Pancreas (tissue), 10 donors: ENCODE results near the gene SNN. TPM values are rescaled to one million over a fixed set of nuclear protein-coding genes. Genes with fewer than 3 reads are reported as not detected.

Experiments
- ATAC-seq, 4 donors: fragments of 200-7000 bp; cut with Tn5 transposase; one replicate each; pipeline versions ENCODE4 v1.8.0 to v1.9.1; 2020; ENCODE audit warnings: mild to moderate bottlenecking in 4 of 4, moderate library complexity in 4 of 4
- DNase-seq, 6 donors: peaks; one replicate each; pipeline ENCODE4 v3.0.0-alpha.2; 2020
- FAIRE-seq: peaks from 2 replicates; lab custom pipeline; 2012; peaks lifted over from hg19 to GRCh38; lab: Jason Lieb, UNC
- H3K27ac ChIP-seq, 4 donors: fragments of 200-600 bp; sonication (generic); 1 replicate in 3 of 4; 2 replicates in 1 of 4; pipeline versions ENCODE4 v1.5.0 to v1.8.0; 2020
- H3K27me3 ChIP-seq, 4 donors: fragments of 200-600 bp; one replicate each; pipeline ENCODE4 v1.8.0; 2021
- H3K36me3 ChIP-seq, 3 donors: fragments of 200-600 bp; sonication (generic) in 1 of 3; one replicate each; pipeline versions ENCODE4 v1.5.0 to v1.8.0; 2020 to 2021
- H3K4me1 ChIP-seq, 3 donors: fragments of 200-600 bp; one replicate each; pipeline ENCODE4 v1.8.0; 2021
- H3K4me3 ChIP-seq, 4 donors: fragments of 200-600 bp; sonication (generic) in 2 of 4; one replicate each; pipeline versions ENCODE4 v1.5.0 to v1.8.0; 2020 to 2021
- H3K9me3 ChIP-seq, 4 donors: fragments of 200-600 bp; one replicate each; pipeline ENCODE4 v1.8.0; 2021
- WGBS, 2 donors: extraction: QIAGEN DNeasy Blood & Tissue Kit; methylation state at CpG; one replicate each; pipeline ENCODE4 v1.1.7; 2013; 5-methylcytosine and 5-hydroxymethylcytosine counted together
- intact Hi-C, 3 donors: fragments of 100-400 bp; cut with DNase I; formaldehyde crosslinking; loops; one replicate each; pipeline versions ENCODE4 v1.11.1 to v1.14.2; 2022
- polyA plus RNA-seq, 2 donors: library from polyadenylated mRNA; stranded (reverse); fragments of 200-250 nt; gene quantifications; one replicate each; pipeline ENCODE4 v1.2.3, GENCODE V29; 2013
- total RNA-seq, 6 donors: library from RNA; stranded (reverse); fragmentation: NEBNext Ultra II Directional in 4 of 6; extraction: Animal tissue kit (Norgen Biotek cat#: 25700) in 4 of 6; gene quantifications; one replicate each; pipeline versions ENCODE4 v1.2.1 to v1.2.4, GENCODE V29; 2021 to 2023
- TF ChIP-seq, protein P1 (sequence below), 4 donors: fragments of 200-600 bp; sonication (generic) in 3 of 4; IDR thresholded peaks; one replicate each; pipeline versions ENCODE4 v1.5.0 to v1.8.0; 2021; ENCODE audit warnings: antibody characterized with exemption in 4 of 4
- donor health status: healthy with polysubstance abuse.
- donor health status: DM: no; HTN: no; CAD: no; lungs with moderate emphysema.
- donor health status: DM: no; HTN: no; CAD: no.
- donor health status: control.
- donor health status: control.
- donor health status: Bipolar disorder and iron deficiency.
- donor health status: DM: yes; HTN: yes; CAD: no.
- donor health status: DM: no; HTN: no; CAD: no.
- donor health status: DM: no; HTN: no; CAD: no.
- donor health status: DM: yes; HTN: yes; CAD: no.

The SNN gene
- total and polyA plus RNA-seq, 8 donors: 3.9 to 10.6 (median 4.5) TPM

DNA sequence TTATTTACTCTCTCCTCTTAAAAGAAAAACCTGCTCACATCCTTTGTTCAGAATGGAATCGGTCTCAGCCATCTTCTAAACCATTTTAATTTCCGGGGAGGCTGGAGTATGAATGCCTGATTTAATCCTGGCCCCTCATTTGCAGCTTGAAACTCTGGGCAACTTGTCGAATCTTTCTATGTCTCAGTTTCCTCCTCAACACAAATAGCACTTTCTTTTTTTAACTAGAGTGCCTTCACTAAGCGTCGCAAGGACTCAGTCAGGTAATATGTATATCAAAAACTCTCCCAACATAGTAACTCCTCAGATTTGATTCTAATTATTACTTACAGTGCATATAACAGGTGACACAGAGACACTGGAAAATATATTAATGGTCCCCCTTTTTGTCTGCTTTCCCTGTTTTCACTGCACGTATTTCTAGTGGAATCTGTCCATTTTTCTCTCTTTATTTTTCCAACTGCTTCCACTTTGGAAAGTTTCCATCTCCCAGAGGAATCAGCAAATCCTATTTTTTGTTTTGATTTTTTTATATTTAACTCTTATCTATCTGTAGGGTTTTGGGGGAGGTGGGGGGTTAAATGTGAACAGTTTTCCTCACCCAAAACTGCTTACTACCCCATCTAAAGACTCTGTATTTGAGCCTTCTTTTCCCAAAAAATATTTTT lies 18.6 kb downstream of the SNN start:
- Histone ChIP-seq H3K9me3 (no peaks in the 10 kb centered on the region), H3K36me3 (peaks cover 12 to 71% (median 26%) of the 10 kb centered on the region in 3 donors), H3K4me1 (peaks cover 8 to 28% (median 13%) of the 10 kb centered on the region in 3 donors), H3K27me3 (no peaks in the 10 kb centered on the region), H3K27ac (no peak overlapping the region), H3K4me3 (no peak overlapping the region)
- TF ChIP-seq, protein P1, sequence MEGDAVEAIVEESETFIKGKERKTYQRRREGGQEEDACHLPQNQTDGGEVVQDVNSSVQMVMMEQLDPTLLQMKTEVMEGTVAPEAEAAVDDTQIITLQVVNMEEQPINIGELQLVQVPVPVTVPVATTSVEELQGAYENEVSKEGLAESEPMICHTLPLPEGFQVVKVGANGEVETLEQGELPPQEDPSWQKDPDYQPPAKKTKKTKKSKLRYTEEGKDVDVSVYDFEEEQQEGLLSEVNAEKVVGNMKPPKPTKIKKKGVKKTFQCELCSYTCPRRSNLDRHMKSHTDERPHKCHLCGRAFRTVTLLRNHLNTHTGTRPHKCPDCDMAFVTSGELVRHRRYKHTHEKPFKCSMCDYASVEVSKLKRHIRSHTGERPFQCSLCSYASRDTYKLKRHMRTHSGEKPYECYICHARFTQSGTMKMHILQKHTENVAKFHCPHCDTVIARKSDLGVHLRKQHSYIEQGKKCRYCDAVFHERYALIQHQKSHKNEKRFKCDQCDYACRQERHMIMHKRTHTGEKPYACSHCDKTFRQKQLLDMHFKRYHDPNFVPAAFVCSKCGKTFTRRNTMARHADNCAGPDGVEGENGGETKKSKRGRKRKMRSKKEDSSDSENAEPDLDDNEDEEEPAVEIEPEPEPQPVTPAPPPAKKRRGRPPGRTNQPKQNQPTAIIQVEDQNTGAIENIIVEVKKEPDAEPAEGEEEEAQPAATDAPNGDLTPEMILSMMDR (IDR thresholded peaks at IDR 0.05): no peak
- intact Hi-C loops: no loop called here
- DNase-seq: no peak
- no peak for FAIRE-seq
- WGBS, 2 donors: 67 to 80% methylated on average over 6 of the region's 6 CpGs
- no peak for ATAC-seq

DNA sequence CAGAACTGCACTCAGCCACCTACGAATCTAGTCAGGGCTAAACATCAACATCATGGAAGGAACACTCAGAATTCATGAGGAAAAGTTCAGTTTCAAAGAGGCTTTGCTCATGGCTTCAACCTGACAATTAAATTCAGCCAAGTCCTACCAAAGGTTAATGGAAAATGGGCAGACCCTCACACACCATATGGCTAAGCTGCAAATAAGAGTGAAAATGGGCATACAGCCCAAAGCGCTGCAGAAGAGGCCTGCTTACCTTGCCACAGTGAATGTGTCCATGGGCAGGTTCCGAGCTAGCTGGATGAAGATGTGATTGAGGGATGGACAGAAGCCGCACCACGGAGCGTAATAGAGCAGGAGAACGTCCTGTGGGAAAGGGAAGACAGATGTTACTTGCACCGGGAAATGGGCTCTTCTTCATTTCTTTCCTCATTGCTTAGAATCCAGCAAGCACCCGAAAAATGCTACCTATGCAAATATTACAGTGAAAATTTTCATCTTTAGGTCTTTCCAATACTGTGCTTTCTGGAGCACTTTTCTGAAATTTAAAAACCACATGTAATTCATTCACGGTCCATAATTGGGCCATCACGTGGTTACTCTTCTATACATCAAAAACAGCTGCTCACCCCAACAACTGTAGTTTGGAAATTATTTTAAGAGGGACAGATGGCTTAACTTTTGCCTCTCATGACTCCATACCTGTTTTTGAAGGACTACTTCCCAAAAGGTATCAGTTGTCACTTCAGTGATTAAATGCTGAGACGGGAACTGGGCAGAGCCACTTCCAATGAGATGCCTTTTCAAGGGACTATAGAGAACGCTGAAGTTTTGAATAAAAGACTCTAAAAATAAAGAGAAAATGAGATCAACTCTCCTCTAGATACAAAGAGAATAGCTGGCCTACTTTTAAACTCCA lies 19.6 kb downstream of the SNN start:
- ATAC-seq (no peak), FAIRE-seq (no peak), DNase-seq (no peak)
- H3K27ac ChIP-seq: no peak overlapping the region
- intact Hi-C loops: no loop called here
- TF ChIP-seq, protein P1 (IDR thresholded peaks at IDR 0.05): no peak
- 88 to 90% methylated on average over 13 of the region's 13 CpGs for WGBS, 2 donors
- H3K4me3 ChIP-seq: no peak overlapping the region
- no peaks in the 10 kb centered on the region for H3K27me3 ChIP-seq
- H3K4me1 ChIP-seq: peaks cover 8 to 21% (median 13%) of the 10 kb centered on the region in 3 donors
- no peaks in the 10 kb centered on the region for H3K9me3 ChIP-seq
- H3K36me3 ChIP-seq: peaks cover 12 to 65% (median 26%) of the 10 kb centered on the region in 3 donors

DNA sequence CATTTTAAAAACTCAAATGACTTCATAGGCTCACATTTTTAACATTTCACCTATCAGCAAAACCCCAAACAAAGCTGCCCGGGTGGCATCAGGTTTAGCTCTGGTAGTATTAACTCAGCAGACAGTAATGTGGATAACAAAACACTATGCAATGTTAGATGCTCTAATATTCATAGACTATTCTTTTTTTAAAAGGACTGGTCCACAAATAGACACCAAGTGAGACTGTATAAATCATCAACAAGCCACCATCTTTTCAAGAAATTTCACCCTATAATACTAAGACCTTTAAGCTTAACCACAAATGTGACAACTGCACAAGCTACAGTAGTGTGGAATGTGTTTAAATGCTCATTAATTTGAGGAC lies 20.2 kb downstream of the SNN start:
- intact Hi-C loops: no loop called here
- H3K27ac ChIP-seq: no peak overlapping the region
- DNase-seq (no peak), FAIRE-seq (no peak), ATAC-seq (no peak)
- no peak overlapping the region for H3K4me3 ChIP-seq
- H3K36me3 ChIP-seq: peaks cover 12 to 60% (median 26%) of the 10 kb centered on the region in 3 donors
- 39 to 59% methylated on average over 1 of the region's 1 CpG for WGBS, 2 donors
- peaks cover 8 to 21% (median 13%) of the 10 kb centered on the region in 3 donors for H3K4me1 ChIP-seq
- TF ChIP-seq, protein P1 (IDR thresholded peaks at IDR 0.05): no peak
- H3K9me3 ChIP-seq: no peaks in the 10 kb centered on the region
- no peaks in the 10 kb centered on the region for H3K27me3 ChIP-seq

DNA sequence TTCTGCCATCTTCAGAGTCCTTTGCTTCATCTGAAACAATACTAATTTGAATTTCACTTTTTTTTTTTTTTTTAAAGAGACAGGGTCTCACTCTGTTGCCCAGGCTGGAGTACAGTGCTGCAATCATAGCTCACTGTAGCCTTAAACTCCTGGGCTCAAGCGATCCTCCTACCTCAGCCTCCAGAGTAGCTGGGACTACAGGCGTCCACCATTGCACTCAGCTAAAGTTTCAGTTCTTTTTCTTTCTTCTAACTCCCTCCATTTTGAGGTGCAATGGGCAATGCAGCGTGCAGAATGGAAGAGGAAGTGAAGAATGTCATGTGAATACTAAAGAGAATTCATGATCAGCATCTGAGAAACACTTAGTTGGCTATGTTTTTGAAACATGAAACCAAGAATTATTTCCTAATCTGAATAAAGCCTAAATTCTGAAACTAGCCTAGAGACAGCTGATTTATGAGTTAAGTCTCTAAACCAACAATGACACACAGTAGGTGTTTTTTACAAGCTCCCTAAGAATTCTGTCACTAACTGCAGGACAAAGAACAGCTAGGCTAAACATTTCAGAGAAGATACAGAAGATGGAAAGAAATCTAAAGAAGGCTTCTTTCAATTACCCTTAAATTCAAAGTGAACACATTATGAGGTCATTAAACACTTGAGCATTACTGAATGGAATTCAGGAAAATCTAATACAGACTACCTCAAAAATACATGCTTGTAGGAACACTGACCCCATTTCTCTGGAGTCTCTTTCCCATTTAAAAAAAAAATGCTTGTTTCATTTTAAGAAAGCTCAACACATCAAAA lies 21.0 kb downstream of the SNN start:
- H3K9me3 ChIP-seq: no peaks in the 10 kb centered on the region
- H3K27ac ChIP-seq: peak overlapping the region in 2 of 4 donors; percentile 45 to 62
- H3K36me3 ChIP-seq: peaks cover 12 to 52% (median 22%) of the 10 kb centered on the region in 3 donors
- intact Hi-C loops: no loop called here
- 87 to 94% methylated on average over 3 of the region's 3 CpGs for WGBS, 2 donors
- no peak overlapping the region for H3K4me3 ChIP-seq
- DNase-seq: no peak
- no peaks in the 10 kb centered on the region for H3K27me3 ChIP-seq
- peak in 3 of 4 donors; percentile 7 to 15 (median 10) for ATAC-seq
- peaks cover 8 to 21% (median 13%) of the 10 kb centered on the region in 3 donors for H3K4me1 ChIP-seq
- TF ChIP-seq, protein P1 (IDR thresholded peaks at IDR 0.05): no peak
- FAIRE-seq: no peak
